Adrenal gland (tissue), 5 donors: ENCODE measurements around the gene MCF2L.

Experiments
- CTCF ChIP-seq, 6 experiments: fragments of 450-650 bp in 4 of 6; fragments of 200-600 bp in 2 of 6; sonication (generic) in 1 of 6; IDR thresholded peaks; 1 replicate in 5 of 6; 2 replicates in 1 of 6; pipeline versions ENCODE4 v1.5.1 to v1.8.0; 2016 to 2021; ENCODE audit warnings: antibody characterized with exemption in 6 of 6, mild to moderate bottlenecking in 2 of 6, moderate library complexity in 1 of 6
- POLR2A ChIP-seq, 2 donors: fragments of 450-650 bp; IDR thresholded peaks; one replicate each; pipeline ENCODE4 v1.6.1; 2017; ENCODE audit warnings: antibody characterized with exemption in 2 of 2, mild to moderate bottlenecking in 2 of 2, moderate library complexity in 1 of 2
- donor health status: DM: no; HTN: no; CAD: no.

- TF ChIP-seq POLR2A (IDR thresholded peaks at IDR 0.05) (no peak), CTCF (IDR thresholded peaks at IDR 0.05) (no peak)
Observed at GRCh38 chr13:113013878-113014751, 45.1 kb downstream of the MCF2L start.
